ENCODE results near the gene PRSS16.
"Not testable (repeated sequence)": the region's sequence is repeated elsewhere in the genome, so short reads cannot be mapped to it uniquely, and the experiment has no call there.

The PRSS16 gene

DNA sequence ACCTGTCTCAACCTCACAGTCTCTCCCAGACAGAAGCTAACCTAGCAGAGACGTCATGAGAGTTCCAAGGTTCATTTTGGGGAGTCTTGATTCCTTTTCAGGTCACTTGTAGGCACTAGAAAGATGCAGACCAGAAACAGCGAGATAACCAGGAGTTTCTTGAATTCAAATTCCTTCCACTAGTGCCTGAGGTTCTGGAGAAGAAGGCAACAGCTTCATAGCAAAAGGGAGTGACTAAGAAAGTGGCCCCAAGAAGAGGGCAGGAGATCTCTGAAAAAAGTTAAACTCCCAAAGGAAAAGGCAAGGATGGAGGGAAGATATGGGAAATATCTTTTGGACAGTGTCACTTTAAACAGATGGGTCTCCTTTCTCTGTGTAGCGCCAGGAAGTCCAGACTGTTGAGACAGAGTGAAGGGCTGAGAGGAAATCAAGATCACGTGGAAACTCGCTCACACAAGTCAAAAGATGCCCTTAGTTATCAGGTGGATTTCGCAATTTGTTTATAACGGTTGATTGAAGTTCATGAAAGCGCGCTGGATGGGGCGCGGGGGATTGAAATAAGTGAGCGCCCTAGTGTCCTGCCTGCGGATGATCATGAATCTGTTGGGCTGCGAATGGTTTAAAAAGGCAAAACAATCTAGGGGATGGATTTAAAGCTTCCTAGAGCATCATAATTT lies 4.8 kb upstream of the PRSS16 start:
- no peak for DNase-seq (ENCODE audit: low spot score)

- DNase-seq (ENCODE audit: low spot score), result no peak
Observed at GRCh38 chr6:27248783-27249182, 1.3 kb downstream of the PRSS16 start.

DNA sequence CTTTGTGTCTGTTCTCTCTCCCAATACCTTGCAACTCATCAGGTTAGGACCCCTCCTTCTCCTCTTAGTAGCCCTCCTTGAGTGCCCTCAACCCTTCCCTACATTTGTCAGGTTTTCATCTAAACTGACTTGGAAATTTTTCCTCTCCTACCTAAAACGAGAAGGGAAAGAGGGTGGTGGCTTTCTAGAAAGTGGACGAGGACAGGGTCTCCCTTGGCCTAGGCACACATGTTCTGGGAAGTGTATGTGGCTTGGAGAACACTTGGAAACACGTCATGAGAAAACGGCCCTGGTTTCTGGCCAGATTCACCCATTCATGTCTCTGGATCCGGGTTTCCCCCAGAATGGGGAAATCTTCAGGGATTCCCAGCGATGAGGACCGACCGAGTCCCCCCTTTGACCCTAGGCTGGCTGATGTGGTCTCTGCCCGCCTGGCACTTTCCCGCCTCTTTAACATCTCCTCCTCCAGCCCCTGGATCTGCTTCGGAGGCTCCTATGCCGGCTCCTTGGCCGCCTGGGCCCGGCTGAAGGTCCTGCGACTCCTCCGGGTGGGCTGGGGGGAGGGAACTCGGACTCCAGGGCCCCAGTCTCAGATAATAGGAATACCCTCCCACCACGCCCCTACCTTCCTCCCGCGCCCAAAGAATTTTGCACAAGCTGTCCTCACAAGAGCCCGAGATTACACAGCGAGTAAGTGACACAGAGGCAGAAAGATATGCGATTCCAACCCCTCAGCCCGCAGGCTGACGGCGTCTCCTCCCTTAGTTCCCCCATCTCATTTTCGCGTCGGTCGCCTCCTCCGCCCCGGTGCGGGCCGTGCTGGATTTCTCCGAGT lies 3.0 kb downstream of the PRSS16 start:
- no peak for DNase-seq (ENCODE audit: low spot score)

- no peak for DNase-seq (ENCODE audit: low spot score)
Observed at GRCh38 chr6:27251112-27251605, 3.7 kb downstream of the PRSS16 start.

- DNase-seq (ENCODE audit: low spot score), result no peak
Observed at GRCh38 chr6:27251606-27252251, 4.2 kb downstream of the PRSS16 start.

GRCh38 chr6:27254566-27254965 lies 7.1 kb downstream of the PRSS16 start:
- DNase-seq (ENCODE audit: low spot score), result no peak

DNA sequence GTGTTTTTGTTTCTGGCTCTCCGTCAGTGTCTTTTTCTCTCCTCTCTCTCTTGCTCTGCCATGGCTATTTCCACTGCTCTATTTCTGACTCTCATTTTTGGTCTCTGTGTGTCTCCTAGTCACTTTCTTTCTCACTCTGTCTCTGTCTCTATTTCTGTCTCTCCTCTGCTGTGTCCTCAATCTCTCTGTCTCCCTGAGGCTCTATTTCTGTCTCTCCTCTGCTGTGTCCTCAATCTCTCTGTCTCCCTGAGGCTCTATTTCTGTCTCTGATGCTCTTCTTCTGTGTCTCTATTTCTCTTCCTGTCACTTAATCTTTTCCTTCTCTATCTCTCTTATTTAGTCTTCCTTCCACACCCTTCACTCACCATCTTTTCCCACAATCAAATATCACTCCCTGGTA lies 8.4 kb downstream of the PRSS16 start:
- no peak for DNase-seq (ENCODE audit: low spot score)

DNA sequence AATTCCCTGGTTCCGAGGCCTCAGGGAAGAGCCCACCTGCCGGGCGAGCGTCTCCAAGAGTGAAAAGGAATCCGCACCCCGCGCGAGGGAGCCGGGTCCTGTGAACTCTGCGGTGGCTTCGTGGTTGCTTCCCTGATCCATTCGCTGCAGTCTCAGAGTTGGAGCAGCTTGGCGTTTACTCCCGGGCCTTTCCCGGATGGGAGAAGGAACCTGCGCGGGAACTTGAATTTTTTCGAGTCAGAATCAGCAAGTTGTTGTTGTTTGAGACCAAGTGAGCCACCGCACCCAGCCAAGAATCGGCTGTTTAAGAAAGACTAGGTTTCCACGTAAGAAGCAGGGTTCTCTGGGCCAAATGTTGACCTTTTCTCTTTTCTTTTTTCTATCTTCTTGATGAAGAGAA lies 12.9 kb downstream of the PRSS16 start:
- DNase-seq (ENCODE audit: low spot score), result no peak

- no peak for DNase-seq (ENCODE audit: low spot score)
Observed at GRCh38 chr6:27260836-27261375, 13.4 kb downstream of the PRSS16 start.

- DNase-seq (ENCODE audit: low spot score), result no peak
Observed at GRCh38 chr6:27263886-27264285, 16.4 kb downstream of the PRSS16 start.

DNA sequence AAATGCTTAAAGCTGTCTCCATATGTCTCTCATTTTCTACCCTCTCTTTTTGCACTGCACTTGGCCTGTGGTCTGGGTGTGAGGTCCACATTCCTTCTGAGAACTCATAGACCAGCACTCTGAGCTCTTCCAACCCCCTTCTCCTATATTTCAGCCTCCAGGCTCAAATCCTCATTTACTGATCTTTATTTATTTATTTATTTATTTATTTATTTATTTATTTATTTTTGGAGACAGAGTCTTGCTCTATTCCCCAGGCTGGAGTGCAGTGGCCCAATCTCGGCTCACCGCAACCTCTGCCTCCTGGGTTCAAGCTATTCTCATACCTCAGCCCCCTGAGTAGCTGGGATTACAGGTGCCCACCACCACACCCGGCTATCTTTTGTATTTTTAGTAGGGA lies 19.5 kb downstream of the PRSS16 start:
- not testable (repeated sequence) for DNase-seq (ENCODE audit: low spot score)

GRCh38 chr6:27267857-27268434 lies 20.4 kb downstream of the PRSS16 start:
- DNase-seq (ENCODE audit: low spot score), result no peak

- no peak for DNase-seq (ENCODE audit: low spot score)
Observed at GRCh38 chr6:27268803-27269202, 21.3 kb downstream of the PRSS16 start.

- DNase-seq (ENCODE audit: low spot score), result no peak
Observed at GRCh38 chr6:27273783-27274182, 26.3 kb downstream of the PRSS16 start.

DNA sequence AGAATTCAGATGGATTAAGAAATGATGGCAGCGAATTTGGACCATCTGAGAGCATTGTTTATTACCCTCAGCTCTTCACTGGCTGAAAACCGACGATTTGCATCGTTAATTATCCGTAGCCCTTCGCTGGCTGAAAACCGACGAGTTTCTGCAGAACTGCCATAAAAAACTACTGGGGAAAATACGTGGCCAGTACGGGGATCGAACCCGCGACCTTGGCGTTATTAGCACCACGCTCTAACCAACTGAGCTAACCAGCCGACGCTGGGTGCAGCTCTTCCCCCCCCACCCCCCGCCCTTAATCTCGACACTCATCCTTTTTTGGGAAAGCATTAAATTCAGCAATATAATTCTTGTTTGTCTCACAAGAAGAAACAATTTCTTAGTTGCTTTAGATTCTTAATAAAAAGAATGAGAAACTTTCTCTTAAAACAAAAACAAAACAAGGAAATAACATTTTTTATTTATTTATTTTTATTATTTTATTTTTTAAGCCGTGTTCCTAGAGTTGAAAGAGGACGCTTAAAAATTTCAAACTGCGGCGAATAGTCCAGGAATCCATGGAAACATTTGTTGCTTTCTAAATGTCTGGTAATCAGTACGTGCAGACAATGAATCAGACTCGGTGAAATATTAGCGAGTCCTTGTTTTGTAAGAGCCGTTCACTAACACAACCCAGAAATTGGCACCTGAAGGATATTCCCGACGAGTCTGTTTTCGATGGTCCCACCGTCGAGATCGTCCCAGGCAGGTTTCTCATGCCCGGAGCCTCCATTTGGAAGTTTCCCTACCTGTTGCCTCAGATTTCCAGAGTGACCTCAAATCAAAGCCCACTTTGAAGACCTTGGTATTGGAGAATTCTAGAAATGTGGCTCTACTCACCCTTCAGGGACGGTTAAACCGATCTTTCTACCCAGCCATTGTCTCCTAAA lies 27.8 kb downstream of the PRSS16 start:
- no peak for DNase-seq (ENCODE audit: low spot score)

DNA sequence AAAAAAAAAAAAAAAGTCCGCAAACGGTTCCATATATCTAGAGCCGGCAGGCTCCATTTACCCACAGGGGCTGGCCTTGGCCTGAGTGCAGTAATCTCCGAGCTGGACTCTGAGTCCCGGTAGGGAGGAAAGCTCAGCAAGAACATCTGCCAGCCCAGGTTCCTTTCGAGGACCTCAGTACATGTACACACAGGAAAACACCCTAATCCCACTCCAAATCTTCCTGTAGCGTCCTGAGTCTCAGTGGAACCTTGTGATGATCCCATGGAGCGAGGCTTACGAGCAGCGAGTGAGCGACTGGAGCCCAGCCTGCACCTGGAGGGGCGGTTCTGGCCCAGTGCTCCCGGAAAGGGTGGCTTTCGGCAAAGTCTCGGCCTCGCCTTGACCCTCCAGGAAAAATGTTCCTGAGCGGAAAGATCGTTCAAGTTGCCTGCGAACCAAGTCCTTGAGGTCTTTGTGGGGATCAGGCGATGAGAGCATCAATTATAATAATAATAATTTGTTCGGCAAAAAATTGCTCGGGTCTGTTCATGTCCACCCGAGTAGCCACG lies 32.1 kb downstream of the PRSS16 start:
- no peak for DNase-seq (ENCODE audit: low spot score)

- DNase-seq (ENCODE audit: low spot score), result peak; percentile 34
Observed at GRCh38 chr6:27280064-27280539, 32.6 kb downstream of the PRSS16 start.

DNA sequence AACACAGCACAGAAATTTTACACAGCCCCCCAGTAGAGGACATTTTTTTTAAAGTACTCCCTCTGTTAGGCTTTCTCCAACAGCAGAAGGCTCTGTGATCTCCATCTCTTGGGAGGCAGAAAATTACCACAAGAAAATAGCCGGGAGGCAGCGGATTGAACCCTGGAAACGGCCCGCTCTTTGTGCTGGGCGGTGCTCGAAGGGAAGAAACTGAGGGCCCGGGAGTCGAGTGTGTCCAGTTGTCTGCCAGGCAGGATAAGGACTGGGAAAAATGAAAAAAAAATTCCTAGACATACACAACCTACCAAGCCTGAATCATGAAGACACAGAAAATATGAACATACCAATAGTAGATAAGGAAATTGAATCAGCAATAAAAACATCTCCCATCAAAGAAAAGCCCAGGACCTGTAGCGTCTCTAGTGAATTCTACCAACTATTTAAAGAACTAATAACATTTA lies 33.1 kb downstream of the PRSS16 start:
- no peak for DNase-seq (ENCODE audit: low spot score)

- no peak for DNase-seq (ENCODE audit: low spot score)
Observed at GRCh38 chr6:27281105-27281539, 33.6 kb downstream of the PRSS16 start.

DNA sequence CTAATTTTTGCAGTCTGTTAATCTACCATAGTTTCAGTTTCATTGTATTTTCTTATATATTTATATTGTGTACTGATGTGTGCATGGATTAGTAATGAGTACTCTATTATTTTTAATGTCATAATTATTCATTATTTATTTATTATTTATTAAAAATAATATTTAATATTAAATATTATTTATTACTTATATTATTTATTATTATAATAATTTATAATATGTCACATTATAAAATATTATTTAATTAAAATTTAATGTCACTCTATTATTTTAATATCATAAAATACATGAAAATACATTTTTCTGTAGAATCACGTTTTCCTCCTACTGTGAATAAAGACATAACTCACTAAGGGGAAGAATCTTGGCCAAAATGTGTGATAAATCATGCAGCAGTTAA lies 34.1 kb downstream of the PRSS16 start:
- DNase-seq (ENCODE audit: low spot score), result no peak

Measured in hepatic stellate cell (primary cell).